ENCODE measurements around the gene SLBP.

The SLBP gene

DNA sequence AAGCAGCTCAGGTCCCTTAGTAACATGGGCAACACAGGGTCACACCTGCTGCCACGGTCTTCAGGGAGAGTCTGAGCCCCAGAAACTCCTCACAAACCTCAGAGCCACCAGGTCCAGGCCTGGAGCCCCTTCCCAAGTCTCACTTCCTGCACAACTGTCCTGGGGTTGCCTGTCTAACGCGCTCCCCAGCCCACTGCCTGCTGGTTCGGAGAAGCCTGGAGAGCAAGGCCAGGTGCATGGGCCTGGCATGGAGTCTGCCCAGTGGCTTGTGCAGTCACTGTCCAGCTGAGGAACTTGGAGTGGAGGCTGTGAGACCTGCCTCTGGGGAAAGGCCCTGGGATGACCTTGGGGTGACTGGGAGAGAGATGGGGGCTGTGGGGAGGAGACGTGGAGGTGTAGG, 56.0 kb downstream of the SLBP start:
- TF ChIP-seq FOXP2 (optimal IDR thresholded peaks at IDR 0.05; ENCODE audit: borderline replicate concordance, extremely low read depth, extremely low read length, insufficient read depth) (no peak), TAF1 (IDR thresholded peaks at IDR 0.05; ENCODE audit: borderline replicate concordance, insufficient read depth, low read length) (no peak), POLR2AphosphoS5 (IDR thresholded peaks at IDR 0.05; ENCODE audit: low read depth, low read length) (no peak), SIN3A (IDR thresholded peaks at IDR 0.05; ENCODE audit: borderline replicate concordance, insufficient read depth, low read length) (no peak), REST (IDR thresholded peaks at IDR 0.05; ENCODE audit: insufficient read depth in 1 of 2, low read depth in 2 of 2, low read length in 2 of 2) (no peak)

GRCh38 chr4:1655676-1656075, 56.4 kb downstream of the SLBP start:
- no peak for TF ChIP-seq SIN3A (IDR thresholded peaks at IDR 0.05; ENCODE audit: borderline replicate concordance, insufficient read depth, low read length)
- no peak for TF ChIP-seq TAF1 (IDR thresholded peaks at IDR 0.05; ENCODE audit: borderline replicate concordance, insufficient read depth, low read length)
- TF ChIP-seq FOXP2 (optimal IDR thresholded peaks at IDR 0.05; ENCODE audit: borderline replicate concordance, extremely low read depth, extremely low read length, insufficient read depth), result no peak
- TF ChIP-seq POLR2AphosphoS5 (IDR thresholded peaks at IDR 0.05; ENCODE audit: low read depth, low read length), result no peak
- no peak for TF ChIP-seq REST (IDR thresholded peaks at IDR 0.05; ENCODE audit: insufficient read depth in 1 of 2, low read depth in 2 of 2, low read length in 2 of 2)

DNA sequence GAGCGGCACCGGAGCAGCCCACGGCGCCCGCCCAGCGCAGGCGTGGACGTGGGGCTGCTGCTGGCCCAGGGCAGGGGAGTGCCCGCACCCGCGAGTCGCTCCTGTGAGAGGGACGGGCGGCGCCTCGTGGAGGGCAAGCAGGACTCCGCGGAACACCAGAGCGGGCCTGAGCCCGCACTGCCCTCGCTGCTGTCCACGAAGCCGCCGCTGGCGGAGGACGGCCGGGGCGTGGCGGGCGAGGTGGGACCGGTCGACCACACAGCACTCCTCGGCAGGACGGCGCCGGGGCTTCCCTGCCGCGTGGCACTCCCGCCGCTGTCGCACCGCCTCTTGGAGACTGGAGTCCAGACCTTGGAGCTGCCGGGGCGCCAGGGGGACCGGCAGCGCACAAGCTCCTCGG, 57.0 kb downstream of the SLBP start:
- no peak for TF ChIP-seq SIN3A (IDR thresholded peaks at IDR 0.05; ENCODE audit: borderline replicate concordance, insufficient read depth, low read length)
- no peak for TF ChIP-seq POLR2AphosphoS5 (IDR thresholded peaks at IDR 0.05; ENCODE audit: low read depth, low read length)
- TF ChIP-seq FOXP2 (optimal IDR thresholded peaks at IDR 0.05; ENCODE audit: borderline replicate concordance, extremely low read depth, extremely low read length, insufficient read depth), result no peak
- TF ChIP-seq REST (IDR thresholded peaks at IDR 0.05; ENCODE audit: insufficient read depth in 1 of 2, low read depth in 2 of 2, low read length in 2 of 2), result no peak
- no peak for TF ChIP-seq TAF1 (IDR thresholded peaks at IDR 0.05; ENCODE audit: borderline replicate concordance, insufficient read depth, low read length)

DNA sequence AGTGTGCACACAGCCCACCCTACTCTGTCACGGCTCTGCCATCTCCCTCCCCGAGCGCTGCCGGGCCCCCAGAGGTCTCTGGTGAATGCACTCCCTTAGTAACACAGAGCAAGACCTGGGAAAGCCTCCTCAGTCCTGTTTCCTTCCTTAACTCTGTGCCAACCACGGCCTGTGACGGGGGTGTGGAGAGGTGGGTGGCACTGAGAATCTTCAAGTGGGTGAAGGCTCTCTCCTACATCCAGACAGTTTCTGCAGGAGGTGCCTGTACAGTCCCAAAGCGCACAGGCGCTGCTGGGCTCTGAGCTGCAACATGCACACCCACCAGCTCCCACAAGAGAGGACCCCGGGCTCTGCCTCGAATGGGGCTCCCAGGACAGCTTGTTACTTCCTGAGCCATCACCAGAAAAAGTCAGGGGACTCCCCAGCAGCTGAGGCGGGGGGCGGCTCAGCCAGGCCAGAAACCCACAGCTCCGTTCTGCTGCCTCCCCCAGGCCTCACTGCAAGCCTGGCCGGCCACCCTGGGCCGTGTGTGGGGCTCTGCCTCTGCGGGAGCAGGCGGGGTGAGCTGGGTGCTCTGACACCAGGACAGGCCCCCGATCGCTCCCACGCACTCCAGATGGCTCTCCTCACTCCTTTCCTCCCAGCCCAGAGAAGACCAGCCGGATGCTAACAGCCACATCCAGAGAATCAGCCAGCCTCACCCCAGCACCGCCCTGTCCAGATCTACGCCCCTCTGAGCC, 57.7 kb downstream of the SLBP start:
- no peak for TF ChIP-seq TAF1 (IDR thresholded peaks at IDR 0.05; ENCODE audit: borderline replicate concordance, insufficient read depth, low read length)
- TF ChIP-seq POLR2AphosphoS5 (IDR thresholded peaks at IDR 0.05; ENCODE audit: low read depth, low read length), result no peak
- TF ChIP-seq FOXP2 (optimal IDR thresholded peaks at IDR 0.05; ENCODE audit: borderline replicate concordance, extremely low read depth, extremely low read length, insufficient read depth), result no peak
- no peak for TF ChIP-seq SIN3A (IDR thresholded peaks at IDR 0.05; ENCODE audit: borderline replicate concordance, insufficient read depth, low read length)
- no peak for TF ChIP-seq REST (IDR thresholded peaks at IDR 0.05; ENCODE audit: insufficient read depth in 1 of 2, low read depth in 2 of 2, low read length in 2 of 2)
